Mesothelial cell of epicardium (in vitro differentiated cells): ENCODE measurements around the gene HCN3. TPM values are rescaled to one million over a fixed set of nuclear protein-coding genes. Genes with fewer than 3 reads are reported as not detected.
"Not testable (repeated sequence)": the region's sequence is repeated elsewhere in the genome, so short reads cannot be mapped to it uniquely, and the experiment has no call there.

Experiments
- DNase-seq, 2 experiments: peaks; one replicate each; pipeline ENCODE4 v3.0.0; 2021; ENCODE audit warnings: low spot score in 2 of 2; ENCODE audit not compliant: unreplicated experiment in 2 of 2
- H3K27ac Mint-ChIP-seq: 2 replicates; pipeline ENCODE4 v1.8.0; 2021; ENCODE audit warnings: mixed read lengths
- H3K27me3 Mint-ChIP-seq: 2 replicates; pipeline ENCODE4 v1.8.0; 2021; ENCODE audit warnings: low read depth, mixed read lengths
- H3K36me3 Mint-ChIP-seq: 2 replicates; pipeline ENCODE4 v1.8.0; 2021; ENCODE audit warnings: mixed read lengths
- H3K4me1 Mint-ChIP-seq: 2 replicates; pipeline ENCODE4 v1.8.0; 2021; ENCODE audit warnings: mixed read lengths
- H3K4me3 Mint-ChIP-seq: 2 replicates; pipeline ENCODE4 v1.8.0; 2021; ENCODE audit warnings: mild to moderate bottlenecking, moderate library complexity, mixed read lengths
- H3K9me3 Mint-ChIP-seq: 2 replicates; pipeline ENCODE4 v1.8.0; 2021; ENCODE audit warnings: mixed read lengths
- CTCF ChIP-seq: fragments of 200-600 bp; sonication (generic); IDR thresholded peaks from one replicate; pipeline ENCODE4 v1.5.0; 2021; ENCODE audit warnings: antibody characterized with exemption; ENCODE audit not compliant: unreplicated experiment
- total RNA-seq: library from RNA; stranded (reverse); gene quantifications from 3 replicates; pipeline ENCODE4 v1.2.1, GENCODE V29; 2021

The HCN3 gene
- total RNA-seq = 12.9 to 13.6 TPM (median 13.1 TPM) in 3 replicates

DNA sequence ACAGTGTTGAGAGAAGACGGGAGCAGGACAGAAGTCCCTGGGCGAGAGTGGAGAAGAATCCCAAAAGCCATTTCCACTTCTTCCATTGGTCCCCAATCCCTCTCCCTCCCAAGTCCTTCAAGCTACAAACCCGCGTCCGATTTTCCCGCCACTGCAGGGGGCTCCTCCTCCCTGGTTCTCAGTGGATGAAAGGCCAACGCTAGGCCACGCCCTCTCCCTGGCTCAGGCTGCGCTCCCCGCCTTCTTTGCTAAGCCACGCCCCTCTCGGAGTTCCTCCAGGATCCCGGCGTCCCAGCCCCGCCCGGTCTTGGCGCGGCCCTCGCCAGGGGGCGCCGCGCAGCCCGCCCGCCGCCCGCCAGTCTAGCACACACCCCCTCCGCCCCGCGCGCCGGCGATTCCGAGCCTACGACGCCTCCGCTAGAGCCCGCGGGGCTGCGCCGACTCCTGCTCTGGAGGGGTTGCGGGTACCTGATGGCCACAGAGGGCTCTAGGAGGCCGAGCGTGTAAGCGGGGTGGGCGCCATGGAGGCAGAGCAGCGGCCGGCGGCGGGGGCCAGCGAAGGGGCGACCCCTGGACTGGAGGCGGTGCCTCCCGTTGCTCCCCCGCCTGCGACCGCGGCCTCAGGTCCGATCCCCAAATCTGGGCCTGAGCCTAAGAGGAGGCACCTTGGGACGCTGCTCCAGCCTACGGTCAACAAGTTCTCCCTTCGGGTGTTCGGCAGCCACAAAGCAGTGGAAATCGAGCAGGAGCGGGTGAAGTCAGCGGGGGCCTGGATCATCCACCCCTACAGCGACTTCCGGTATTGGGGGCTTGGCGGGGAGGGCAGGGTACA lies at the start of gene HCN3:
Gene HCN3 (plus strand): TSS at position 394 of the 832 bp plus-strand sequence. CDS start 128 bp downstream, at position 522.
- H3K27me3 Mint-ChIP-seq = no peaks in the 10 kb centered on the region
- peak within 1 kb of the TSS; percentile 65 for H3K27ac Mint-ChIP-seq
- DNase-seq = peak; percentile 97 to 99
- H3K36me3 Mint-ChIP-seq = peaks cover 4% of the 10 kb centered on the region
- peak; percentile 69 for TF ChIP-seq CTCF
- H3K4me1 Mint-ChIP-seq = peaks cover 23% of the 10 kb centered on the region
- peak within 1 kb of the TSS; percentile 76 for H3K4me3 Mint-ChIP-seq
- H3K9me3 Mint-ChIP-seq = no peaks in the 10 kb centered on the region

DNA sequence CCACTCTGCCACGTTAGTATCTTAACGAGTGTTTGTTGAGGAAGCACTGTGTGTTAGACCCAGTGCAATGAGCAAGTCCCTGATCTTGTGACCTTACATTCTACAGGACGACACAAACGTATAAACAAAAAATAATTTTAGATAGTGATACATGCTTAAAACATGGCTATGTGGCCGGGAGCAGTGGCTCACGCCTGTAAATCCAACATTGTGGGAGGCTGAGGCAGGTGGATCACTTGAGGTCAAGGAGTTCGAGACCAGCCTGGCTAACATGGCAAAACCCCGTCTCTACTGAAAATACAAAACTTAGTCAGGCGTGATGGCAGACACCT lies 49.2 kb upstream of the HCN3 start:
- Mint-ChIP-seq H3K9me3 (no peaks in the 10 kb centered on the region), H3K27ac (peak overlapping the region; percentile 99), H3K4me1 (peaks cover 37% of the 10 kb centered on the region), H3K4me3 (peak overlapping the region; percentile 80), H3K36me3 (no peaks in the 10 kb centered on the region), H3K27me3 (no peaks in the 10 kb centered on the region)
- no peak for TF ChIP-seq CTCF
- DNase-seq = no peak

DNA sequence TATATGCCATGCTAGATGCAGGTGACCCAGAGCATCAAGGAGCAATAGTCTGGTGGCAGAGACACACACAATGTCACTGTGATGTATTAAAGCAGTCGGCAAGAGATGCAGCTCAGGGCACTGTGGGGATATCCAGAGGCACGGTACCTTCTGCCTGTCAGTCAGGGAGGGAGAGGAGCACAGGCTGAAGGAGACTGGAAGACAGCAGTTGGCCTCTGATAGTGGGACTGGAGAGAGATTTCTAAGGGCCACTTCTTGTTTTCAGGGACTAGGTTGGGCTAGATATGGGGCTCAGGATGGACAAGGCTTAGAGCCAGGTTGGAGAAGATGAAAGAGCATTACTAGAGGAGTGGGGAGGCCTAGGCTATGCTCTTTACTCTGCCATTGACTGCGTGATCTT lies 46.0 kb upstream of the HCN3 start:
- H3K4me1 Mint-ChIP-seq = peaks cover 19% of the 10 kb centered on the region
- not testable (repeated sequence) for H3K27ac Mint-ChIP-seq, H3K9me3 Mint-ChIP-seq, H3K4me3 Mint-ChIP-seq, H3K36me3 Mint-ChIP-seq, DNase-seq, H3K27me3 Mint-ChIP-seq

- H3K27ac Mint-ChIP-seq, H3K4me3 Mint-ChIP-seq, H3K27me3 Mint-ChIP-seq, H3K9me3 Mint-ChIP-seq, DNase-seq: not testable (repeated sequence)
- H3K4me1 Mint-ChIP-seq = peaks cover 12% of the 10 kb centered on the region
- peaks cover 11% of the 10 kb centered on the region for H3K36me3 Mint-ChIP-seq
Measured at GRCh38 chr1:155232001-155232978, 45.0 kb upstream of the HCN3 start.

DNA sequence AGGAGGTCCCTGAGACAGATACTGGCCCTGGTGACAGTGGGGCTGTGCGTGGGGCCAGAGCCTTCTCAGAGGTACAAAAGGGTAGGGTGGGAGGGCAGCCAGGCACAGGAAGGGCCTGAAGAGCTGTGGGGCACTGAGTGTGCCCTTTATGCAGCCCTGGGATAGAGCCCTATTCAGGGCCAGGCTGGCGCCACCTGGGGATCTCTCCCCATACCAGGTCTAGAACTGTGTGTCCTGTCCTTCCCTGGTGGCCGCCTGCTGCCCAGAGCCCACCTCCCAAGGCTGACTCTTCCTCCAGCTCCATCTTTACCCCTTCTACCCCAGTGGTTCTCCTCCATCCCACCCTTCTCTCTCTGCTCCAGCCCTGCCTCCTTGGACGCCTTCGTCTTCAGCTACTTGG lies 43.8 kb upstream of the HCN3 start:
- H3K9me3 Mint-ChIP-seq, H3K4me1 Mint-ChIP-seq, DNase-seq, H3K4me3 Mint-ChIP-seq, H3K27ac Mint-ChIP-seq, H3K27me3 Mint-ChIP-seq: not testable (repeated sequence)
- H3K36me3 Mint-ChIP-seq = peaks cover 11% of the 10 kb centered on the region

DNA sequence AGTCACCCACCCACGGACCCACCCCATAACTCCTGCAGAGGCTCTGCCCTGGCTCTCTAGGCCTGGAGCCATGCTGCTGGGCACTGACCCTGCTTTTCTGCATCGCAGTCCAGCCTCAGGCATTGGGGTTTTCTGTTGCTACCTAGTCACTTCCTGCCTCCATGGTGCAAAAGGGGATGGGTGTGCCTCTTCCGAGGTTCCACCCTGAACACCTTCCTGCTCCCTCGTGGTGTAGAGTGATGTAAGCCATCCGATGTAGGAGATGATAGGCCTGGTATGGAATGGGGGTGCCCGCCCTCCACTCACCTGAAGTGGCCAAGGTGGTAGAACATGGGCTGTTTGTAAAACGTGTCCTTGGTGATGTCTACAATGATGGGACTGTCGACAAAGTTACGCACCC lies 41.9 kb upstream of the HCN3 start:
- H3K4me3 Mint-ChIP-seq, DNase-seq, H3K27me3 Mint-ChIP-seq, H3K9me3 Mint-ChIP-seq, H3K4me1 Mint-ChIP-seq, H3K27ac Mint-ChIP-seq: not testable (repeated sequence)
- peaks cover 11% of the 10 kb centered on the region for H3K36me3 Mint-ChIP-seq

DNA sequence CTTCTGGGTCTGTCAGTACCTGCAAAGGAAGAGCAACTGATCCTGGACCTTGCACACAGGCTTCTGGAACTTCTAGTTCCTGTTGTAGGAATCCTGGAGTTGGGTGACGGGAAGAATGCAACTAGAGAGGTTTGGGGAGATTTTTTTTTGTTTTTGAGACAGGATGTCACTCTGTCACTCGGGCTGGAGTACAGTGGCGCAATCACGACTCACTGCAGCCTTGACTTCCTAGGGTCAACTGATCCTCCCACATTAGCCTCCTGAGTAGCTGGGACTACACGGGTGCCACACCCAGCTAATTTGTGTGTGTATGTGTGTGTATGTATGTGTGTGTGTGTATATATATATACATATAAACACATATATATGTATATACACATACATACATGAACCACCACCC lies 40.8 kb upstream of the HCN3 start:
- no peaks in the 10 kb centered on the region for H3K27me3 Mint-ChIP-seq
- no peak for DNase-seq
- H3K9me3 Mint-ChIP-seq = no peaks in the 10 kb centered on the region
- H3K27ac Mint-ChIP-seq = no peak overlapping the region
- no peak overlapping the region for H3K4me3 Mint-ChIP-seq
- peaks cover 11% of the 10 kb centered on the region for H3K36me3 Mint-ChIP-seq
- TF ChIP-seq CTCF = no peak
- peaks cover 18% of the 10 kb centered on the region for H3K4me1 Mint-ChIP-seq
